ENCODE measurements around the gene GLI3.

GLI3 gene

DNA sequence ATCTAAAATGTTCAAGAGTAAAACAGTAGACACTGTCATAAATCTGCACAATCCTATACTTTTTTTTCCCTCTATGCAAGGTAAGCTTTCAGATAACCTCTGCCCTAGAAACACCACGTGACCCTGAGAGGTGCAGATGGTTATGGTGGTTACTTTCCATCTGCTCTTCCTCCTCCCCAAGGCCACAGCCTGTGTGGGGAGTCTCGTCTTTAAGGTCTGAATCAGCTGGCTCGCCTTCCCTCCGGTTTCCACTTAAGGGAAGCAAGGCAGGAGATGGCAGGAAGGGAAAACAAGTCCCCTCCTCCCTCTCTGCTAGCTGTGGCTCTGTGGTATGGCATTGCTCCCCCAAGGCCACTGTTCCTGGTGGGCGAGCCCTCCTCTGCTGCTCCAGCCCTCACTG lies 181.8 kb downstream of the GLI3 start:
- Mint-ChIP-seq H3K27ac (no peak overlapping the region), H3K4me1 (no peaks in the 10 kb centered on the region), H3K4me3 (no peak overlapping the region), H3K27me3 (no peaks in the 10 kb centered on the region), H3K9me3 (no peaks in the 10 kb centered on the region), H3K36me3 (no peaks in the 10 kb centered on the region)
- CTCF ChIA-PET = no interaction called here
- no peak for DNase-seq

GRCh38 chr7:42053834-42054233 lies 183.2 kb downstream of the GLI3 start:
- Mint-ChIP-seq H3K36me3 (no peaks in the 10 kb centered on the region), H3K4me1 (no peaks in the 10 kb centered on the region), H3K27me3 (no peaks in the 10 kb centered on the region), H3K4me3 (no peak overlapping the region), H3K9me3 (no peaks in the 10 kb centered on the region), H3K27ac (no peak overlapping the region)
- DNase-seq = no peak
- CTCF ChIA-PET = no interaction called here

- Mint-ChIP-seq H3K4me1 (no peaks in the 10 kb centered on the region), H3K27ac (no peak overlapping the region), H3K27me3 (no peaks in the 10 kb centered on the region), H3K9me3 (no peaks in the 10 kb centered on the region), H3K4me3 (no peak overlapping the region), H3K36me3 (no peaks in the 10 kb centered on the region)
- CTCF ChIA-PET = no interaction called here
- no peak for DNase-seq
Measured at GRCh38 chr7:42049761-42050160, 187.2 kb downstream of the GLI3 start.

GRCh38 chr7:42046483-42046882 lies 190.5 kb downstream of the GLI3 start:
- Mint-ChIP-seq H3K27ac (no peak overlapping the region), H3K36me3 (no peaks in the 10 kb centered on the region), H3K9me3 (no peaks in the 10 kb centered on the region), H3K4me3 (no peak overlapping the region), H3K4me1 (no peaks in the 10 kb centered on the region), H3K27me3 (no peaks in the 10 kb centered on the region)
- DNase-seq = no peak
- CTCF ChIA-PET = no interaction called here

- CTCF ChIA-PET = no interaction called here
- Mint-ChIP-seq H3K27ac (no peak overlapping the region), H3K4me3 (no peak overlapping the region), H3K27me3 (no peaks in the 10 kb centered on the region), H3K9me3 (no peaks in the 10 kb centered on the region), H3K36me3 (no peaks in the 10 kb centered on the region), H3K4me1 (no peaks in the 10 kb centered on the region)
- DNase-seq = no peak
Measured at GRCh38 chr7:42045961-42046360, 191.0 kb downstream of the GLI3 start.

DNA sequence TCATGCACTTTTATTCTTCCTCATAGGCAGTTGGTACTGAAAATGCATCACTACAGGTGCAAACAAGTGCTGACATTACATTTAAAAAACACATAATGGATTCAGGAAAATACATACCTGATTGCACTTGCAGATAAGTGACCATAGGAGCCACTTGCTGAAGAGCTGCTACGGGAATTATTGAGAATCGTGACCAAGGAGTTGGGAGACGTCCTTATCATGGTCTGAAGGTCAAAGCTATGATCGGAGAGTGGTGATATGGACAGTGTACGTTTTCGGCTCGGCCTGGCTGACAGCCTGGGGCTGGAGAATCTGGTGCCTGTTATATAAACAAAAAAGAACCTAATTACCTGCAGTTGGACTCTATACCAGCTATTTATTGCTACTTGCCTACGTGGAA lies 197.1 kb downstream of the GLI3 start:
- DNase-seq = no peak
- no peaks in the 10 kb centered on the region for H3K36me3 Mint-ChIP-seq
- H3K4me3 Mint-ChIP-seq = no peak overlapping the region
- no peaks in the 10 kb centered on the region for H3K27me3 Mint-ChIP-seq
- H3K4me1 Mint-ChIP-seq = no peaks in the 10 kb centered on the region
- H3K9me3 Mint-ChIP-seq = no peaks in the 10 kb centered on the region
- H3K27ac Mint-ChIP-seq = no peak overlapping the region
- CTCF ChIA-PET = no interaction called here

DNA sequence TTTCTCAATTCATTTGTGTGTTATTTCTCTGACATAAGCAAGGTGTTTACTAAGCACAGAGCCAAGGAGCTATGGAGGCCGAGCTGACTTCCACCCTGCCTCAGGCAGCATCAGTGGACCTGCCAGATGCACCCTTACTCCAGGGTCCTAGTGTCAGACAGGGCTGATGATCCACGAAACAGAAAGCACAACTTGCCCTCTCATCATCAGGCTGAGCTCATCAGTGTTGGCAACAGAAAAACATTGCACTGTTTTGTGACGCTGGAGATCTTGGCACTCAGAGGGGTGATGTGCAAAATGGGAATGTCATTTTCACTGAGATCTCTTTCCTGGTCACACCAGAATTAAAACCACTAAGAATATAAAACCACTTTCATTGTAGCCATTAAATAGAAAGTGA lies 201.8 kb downstream of the GLI3 start:
- CTCF ChIA-PET = no interaction called here
- no peaks in the 10 kb centered on the region for H3K9me3 Mint-ChIP-seq
- DNase-seq = no peak
- no peaks in the 10 kb centered on the region for H3K27me3 Mint-ChIP-seq
- H3K27ac Mint-ChIP-seq = no peak overlapping the region
- H3K36me3 Mint-ChIP-seq = no peaks in the 10 kb centered on the region
- no peaks in the 10 kb centered on the region for H3K4me1 Mint-ChIP-seq
- no peak overlapping the region for H3K4me3 Mint-ChIP-seq

DNA sequence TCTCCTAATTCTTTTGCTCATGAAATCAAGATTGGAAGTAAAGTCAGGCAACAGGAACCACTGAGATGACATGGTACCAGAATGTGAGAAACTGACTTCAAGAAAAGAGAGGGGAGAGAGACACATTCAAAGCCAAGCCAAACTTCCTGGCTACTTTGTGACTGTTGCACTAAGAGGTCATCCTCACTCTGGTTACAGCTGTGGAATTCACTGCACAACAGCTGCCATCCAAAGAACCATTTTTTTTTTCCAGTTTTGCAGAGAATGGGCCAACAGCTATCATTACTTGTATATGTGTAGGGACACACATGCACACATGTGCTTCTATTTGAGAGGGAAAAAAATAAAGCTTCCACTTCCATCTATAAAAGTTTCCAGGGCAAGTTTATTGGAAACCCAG lies 203.5 kb downstream of the GLI3 start:
- Mint-ChIP-seq H3K4me3 (no peak overlapping the region), H3K36me3 (no peaks in the 10 kb centered on the region), H3K27ac (no peak overlapping the region), H3K4me1 (no peaks in the 10 kb centered on the region), H3K27me3 (no peaks in the 10 kb centered on the region), H3K9me3 (no peaks in the 10 kb centered on the region)
- CTCF ChIA-PET = no interaction called here
- no peak for DNase-seq

DNA sequence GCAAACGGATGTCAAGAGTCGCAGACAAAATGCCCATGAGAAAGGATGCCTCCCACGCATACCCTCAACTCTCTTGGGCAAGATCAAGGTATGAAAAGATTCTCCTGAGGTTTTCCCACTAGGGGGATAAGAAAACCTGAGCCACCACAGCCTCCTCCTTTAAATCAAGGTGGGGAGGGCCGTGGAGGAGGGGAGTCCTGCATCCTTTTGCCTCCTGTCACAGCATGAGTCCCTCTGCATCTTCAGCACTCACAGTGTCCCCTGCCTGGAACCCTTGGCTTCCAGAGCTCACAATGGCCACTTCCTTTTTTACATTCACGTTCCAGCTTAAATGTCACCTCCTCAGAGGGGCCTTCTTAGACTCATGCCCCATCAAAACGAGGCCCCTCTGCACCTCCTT lies 207.6 kb downstream of the GLI3 start:
- Mint-ChIP-seq H3K4me3 (no peak overlapping the region), H3K4me1 (no peaks in the 10 kb centered on the region), H3K36me3 (no peaks in the 10 kb centered on the region), H3K27ac (no peak overlapping the region), H3K9me3 (no peaks in the 10 kb centered on the region), H3K27me3 (no peaks in the 10 kb centered on the region)
- CTCF ChIA-PET = no interaction called here
- DNase-seq = no peak

DNA sequence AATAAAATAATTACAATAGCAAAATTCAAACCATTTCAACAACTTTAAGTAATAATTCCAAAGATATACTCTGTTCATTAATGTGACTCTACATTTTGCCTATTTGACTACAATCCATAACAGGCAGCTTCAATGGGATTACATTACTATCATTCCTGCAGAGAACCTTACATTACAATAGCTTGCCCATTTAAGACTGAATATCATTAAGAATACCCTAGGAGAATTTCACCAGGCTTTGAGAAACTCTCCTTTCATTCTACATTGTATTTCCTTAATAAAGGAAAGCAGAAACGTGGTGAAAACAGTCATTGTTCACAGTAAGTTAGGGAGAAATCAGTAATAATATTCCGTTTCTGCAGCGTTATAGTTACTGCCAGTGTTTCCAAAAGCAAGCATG lies 209.5 kb downstream of the GLI3 start:
- Mint-ChIP-seq H3K9me3 (no peaks in the 10 kb centered on the region), H3K36me3 (no peaks in the 10 kb centered on the region), H3K27ac (no peak overlapping the region), H3K27me3 (no peaks in the 10 kb centered on the region), H3K4me3 (no peak overlapping the region), H3K4me1 (no peaks in the 10 kb centered on the region)
- CTCF ChIA-PET = no interaction called here
- no peak for DNase-seq

DNA sequence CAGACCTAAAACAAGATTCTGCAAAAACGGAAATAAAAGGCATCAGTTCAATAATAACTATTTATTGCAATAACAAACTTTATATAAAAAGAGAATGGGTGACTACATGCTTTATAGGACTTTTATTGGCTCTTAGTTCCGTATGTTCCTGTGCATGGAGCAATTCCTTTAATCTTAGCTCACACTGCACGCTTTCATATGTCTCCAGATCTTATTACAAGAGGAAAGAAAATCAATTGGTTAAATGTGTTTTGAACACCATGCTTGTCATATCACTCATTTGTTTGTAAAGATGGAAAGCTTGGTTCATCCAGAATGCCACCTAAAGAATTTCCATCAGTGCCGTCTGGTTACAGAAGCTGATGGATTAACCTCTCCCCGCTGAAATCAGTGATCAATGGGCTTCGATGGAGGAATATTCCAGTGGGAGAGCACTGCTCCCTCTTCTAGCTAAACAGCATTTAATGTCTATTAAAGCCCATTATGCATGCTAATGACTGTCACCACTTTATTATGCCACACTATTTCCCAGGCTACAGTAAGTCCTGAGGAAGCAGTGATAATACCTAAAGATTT lies 210.3 kb downstream of the GLI3 start:
- Mint-ChIP-seq H3K9me3 (no peaks in the 10 kb centered on the region), H3K4me3 (no peak overlapping the region), H3K36me3 (no peaks in the 10 kb centered on the region), H3K4me1 (no peaks in the 10 kb centered on the region), H3K27me3 (no peaks in the 10 kb centered on the region), H3K27ac (no peak overlapping the region)
- CTCF ChIA-PET = no interaction called here
- no peak for DNase-seq

DNA sequence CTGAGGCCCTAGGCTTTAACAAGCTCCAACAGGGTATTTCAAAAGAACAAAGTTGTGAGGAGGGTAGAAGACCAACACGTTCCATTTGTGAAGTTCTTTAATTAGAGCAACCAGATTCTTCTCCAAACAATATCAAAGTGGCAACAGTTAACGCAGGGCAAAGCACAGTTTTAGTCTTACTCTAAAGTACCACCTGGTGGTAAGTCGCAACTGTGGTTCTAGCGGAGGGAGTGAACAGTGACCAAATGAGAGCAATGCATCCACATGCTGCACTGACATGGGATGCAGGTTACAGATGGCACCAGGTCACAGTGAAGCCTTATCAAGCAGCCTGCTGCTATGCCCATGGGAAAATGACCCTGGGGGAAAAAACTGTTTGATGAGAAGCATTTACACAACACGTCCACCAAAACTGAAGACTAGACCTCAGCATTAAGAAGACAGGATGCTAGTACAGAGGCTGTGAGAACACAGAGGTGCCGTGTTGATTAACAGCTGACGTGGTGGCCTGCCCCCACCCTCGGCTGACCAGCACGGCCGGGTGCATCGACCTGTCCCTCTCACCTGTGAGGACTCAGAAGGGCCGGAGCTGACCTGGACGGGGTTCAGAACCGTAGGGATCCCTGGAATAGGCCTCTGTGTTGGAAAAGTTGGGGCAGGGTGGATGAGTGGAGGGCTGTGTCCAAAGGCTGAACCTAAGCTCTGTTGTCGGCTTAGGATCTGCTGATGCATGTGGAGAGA lies 211.2 kb downstream of the GLI3 start:
- CTCF ChIA-PET = no interaction called here
- no peak for DNase-seq
- H3K4me3 Mint-ChIP-seq = no peak overlapping the region

GRCh38 chr7:42024537-42024936 lies 212.5 kb downstream of the GLI3 start:
- no peaks in the 10 kb centered on the region for H3K36me3 Mint-ChIP-seq

More for the DNA sequence above, 211.2 kb downstream of the GLI3 start:
- H3K9me3 Mint-ChIP-seq = no peaks in the 10 kb centered on the region
- no peaks in the 10 kb centered on the region for H3K27me3 Mint-ChIP-seq
- no peaks in the 10 kb centered on the region for H3K36me3 Mint-ChIP-seq
- H3K27ac Mint-ChIP-seq = no peak overlapping the region
- H3K4me1 Mint-ChIP-seq = no peaks in the 10 kb centered on the region

GRCh38 chr7:42023262-42023661 lies 213.7 kb downstream of the GLI3 start:
- DNase-seq = no peak
- no peak overlapping the region for H3K27ac Mint-ChIP-seq
- H3K4me1 Mint-ChIP-seq = no peaks in the 10 kb centered on the region
- no peaks in the 10 kb centered on the region for H3K36me3 Mint-ChIP-seq
- no peaks in the 10 kb centered on the region for H3K27me3 Mint-ChIP-seq
- no peaks in the 10 kb centered on the region for H3K9me3 Mint-ChIP-seq
- CTCF ChIA-PET = no interaction called here
- H3K4me3 Mint-ChIP-seq = no peak overlapping the region

More at GRCh38 chr7:42024537-42024936, 212.5 kb downstream of the GLI3 start:
- H3K9me3 Mint-ChIP-seq = no peaks in the 10 kb centered on the region
- no peak overlapping the region for H3K27ac Mint-ChIP-seq
- CTCF ChIA-PET = interaction anchor here (0.5 to 0.9 kb wide), 2 partner anchors 48 to 185 kb away, joined by 3 read pairs; no protein-coding TSS in a partner anchor
- no peak overlapping the region for H3K4me3 Mint-ChIP-seq
- H3K4me1 Mint-ChIP-seq = no peaks in the 10 kb centered on the region
- H3K27me3 Mint-ChIP-seq = no peaks in the 10 kb centered on the region
- DNase-seq = no peak

GRCh38 chr7:42022791-42023190 lies 214.2 kb downstream of the GLI3 start:
- Mint-ChIP-seq H3K27ac (no peak overlapping the region), H3K4me1 (no peaks in the 10 kb centered on the region), H3K4me3 (no peak overlapping the region), H3K27me3 (no peaks in the 10 kb centered on the region), H3K9me3 (no peaks in the 10 kb centered on the region), H3K36me3 (no peaks in the 10 kb centered on the region)
- no peak for DNase-seq
- CTCF ChIA-PET = no interaction called here
